ENCODE measurements around the gene MEGF11.

MEGF11 gene

GRCh38 chr15:66040211-66040892 lies 213.2 kb downstream of the MEGF11 start:
- TF ChIP-seq FOXP2 (optimal IDR thresholded peaks at IDR 0.05; ENCODE audit: control extremely low read depth, extremely low read length, insufficient read depth), result no peak
- TF ChIP-seq POLR2AphosphoS5 (IDR thresholded peaks at IDR 0.05; ENCODE audit: borderline replicate concordance, low read depth, low read length), result no peak
- no peak for TF ChIP-seq EZH2 (IDR thresholded peaks at IDR 0.05)
- Histone ChIP-seq H3K9me3 (ENCODE audit: low read depth, low read length) (no peaks in the 10 kb centered on the region), H3K9ac (ENCODE audit: insufficient read length) (no peak overlapping the region), H3K36me3 (ENCODE audit: insufficient read depth, low read length) (no peaks in the 10 kb centered on the region), H3K27ac (no peak overlapping the region), H3K4me3 (no peak overlapping the region)
- DNase-seq (ENCODE audit: low read depth, low spot score), result no peak

GRCh38 chr15:66039117-66039871 lies 214.3 kb downstream of the MEGF11 start:
- no peak for DNase-seq (ENCODE audit: low read depth, low spot score)
- Histone ChIP-seq H3K27ac (no peak overlapping the region), H3K9ac (ENCODE audit: insufficient read length) (no peak overlapping the region), H3K9me3 (ENCODE audit: low read depth, low read length) (no peaks in the 10 kb centered on the region), H3K36me3 (ENCODE audit: insufficient read depth, low read length) (no peaks in the 10 kb centered on the region), H3K4me3 (no peak overlapping the region)
- TF ChIP-seq POLR2AphosphoS5 (IDR thresholded peaks at IDR 0.05; ENCODE audit: borderline replicate concordance, low read depth, low read length) (no peak), EZH2 (IDR thresholded peaks at IDR 0.05) (no peak)

GRCh38 chr15:66038387-66039116 lies 215.0 kb downstream of the MEGF11 start:
- no peaks in the 10 kb centered on the region for H3K9me3 ChIP-seq (ENCODE audit: low read depth, low read length)
- DNase-seq (ENCODE audit: low read depth, low spot score), result no peak
- no peak for TF ChIP-seq POLR2AphosphoS5 (IDR thresholded peaks at IDR 0.05; ENCODE audit: borderline replicate concordance, low read depth, low read length)
- no peak overlapping the region for H3K9ac ChIP-seq (ENCODE audit: insufficient read length)
- no peaks in the 10 kb centered on the region for H3K36me3 ChIP-seq (ENCODE audit: insufficient read depth, low read length)
- no peak overlapping the region for H3K27ac ChIP-seq
- no peak overlapping the region for H3K4me3 ChIP-seq

GRCh38 chr15:66036859-66037258 lies 216.7 kb downstream of the MEGF11 start:
- Histone ChIP-seq H3K27ac (no peak overlapping the region), H3K9ac (ENCODE audit: insufficient read length) (no peak overlapping the region), H3K4me3 (no peak overlapping the region), H3K9me3 (ENCODE audit: low read depth, low read length) (no peaks in the 10 kb centered on the region), H3K36me3 (ENCODE audit: insufficient read depth, low read length) (no peaks in the 10 kb centered on the region)
- DNase-seq (ENCODE audit: low read depth, low spot score), result no peak
- TF ChIP-seq POLR2AphosphoS5 (IDR thresholded peaks at IDR 0.05; ENCODE audit: borderline replicate concordance, low read depth, low read length), result no peak

GRCh38 chr15:66035901-66036300 lies 217.6 kb downstream of the MEGF11 start:
- no peaks in the 10 kb centered on the region for H3K9me3 ChIP-seq (ENCODE audit: low read depth, low read length)

GRCh38 chr15:66033143-66033542 lies 220.4 kb downstream of the MEGF11 start:
- no peak for DNase-seq (ENCODE audit: low read depth, low spot score)
- Histone ChIP-seq H3K27ac (no peak overlapping the region), H3K36me3 (ENCODE audit: insufficient read depth, low read length) (no peaks in the 10 kb centered on the region), H3K9ac (ENCODE audit: insufficient read length) (no peak overlapping the region), H3K4me3 (no peak overlapping the region), H3K9me3 (ENCODE audit: low read depth, low read length) (no peaks in the 10 kb centered on the region)
- TF ChIP-seq POLR2AphosphoS5 (IDR thresholded peaks at IDR 0.05; ENCODE audit: borderline replicate concordance, low read depth, low read length) (no peak), FOXP2 (optimal IDR thresholded peaks at IDR 0.05; ENCODE audit: control extremely low read depth, extremely low read length, insufficient read depth) (no peak), EZH2 (IDR thresholded peaks at IDR 0.05) (no peak)

More at GRCh38 chr15:66035901-66036300, 217.6 kb downstream of the MEGF11 start:
- no peaks in the 10 kb centered on the region for H3K36me3 ChIP-seq (ENCODE audit: insufficient read depth, low read length)
- TF ChIP-seq POLR2AphosphoS5 (IDR thresholded peaks at IDR 0.05; ENCODE audit: borderline replicate concordance, low read depth, low read length) (no peak), EZH2 (IDR thresholded peaks at IDR 0.05) (no peak), FOXP2 (optimal IDR thresholded peaks at IDR 0.05; ENCODE audit: control extremely low read depth, extremely low read length, insufficient read depth) (no peak)
- H3K27ac ChIP-seq, result no peak overlapping the region
- H3K9ac ChIP-seq (ENCODE audit: insufficient read length), result no peak overlapping the region
- no peak overlapping the region for H3K4me3 ChIP-seq
- DNase-seq (ENCODE audit: low read depth, low spot score), result no peak

- no peaks in the 10 kb centered on the region for H3K9me3 ChIP-seq (ENCODE audit: low read depth, low read length)
- no peak for DNase-seq (ENCODE audit: low read depth, low spot score)
- H3K4me3 ChIP-seq, result no peak overlapping the region
- H3K36me3 ChIP-seq (ENCODE audit: insufficient read depth, low read length), result no peaks in the 10 kb centered on the region
- H3K9ac ChIP-seq (ENCODE audit: insufficient read length), result no peak overlapping the region
- no peak overlapping the region for H3K27ac ChIP-seq
- TF ChIP-seq POLR2AphosphoS5 (IDR thresholded peaks at IDR 0.05; ENCODE audit: borderline replicate concordance, low read depth, low read length), result no peak
- no peak for TF ChIP-seq FOXP2 (optimal IDR thresholded peaks at IDR 0.05; ENCODE audit: control extremely low read depth, extremely low read length, insufficient read depth)
- TF ChIP-seq EZH2 (IDR thresholded peaks at IDR 0.05), result no peak
These were observed 221.5 kb downstream of the MEGF11 start for GRCh38 chr15:66032006-66032405.

GRCh38 chr15:66030650-66031049 lies 222.9 kb downstream of the MEGF11 start:
- TF ChIP-seq EZH2 (IDR thresholded peaks at IDR 0.05) (no peak), POLR2AphosphoS5 (IDR thresholded peaks at IDR 0.05; ENCODE audit: borderline replicate concordance, low read depth, low read length) (no peak), FOXP2 (optimal IDR thresholded peaks at IDR 0.05; ENCODE audit: control extremely low read depth, extremely low read length, insufficient read depth) (no peak)
- no peak for DNase-seq (ENCODE audit: low read depth, low spot score)
- H3K9ac ChIP-seq (ENCODE audit: insufficient read length), result no peak overlapping the region
- no peak overlapping the region for H3K27ac ChIP-seq
- H3K4me3 ChIP-seq, result no peak overlapping the region
- no peaks in the 10 kb centered on the region for H3K36me3 ChIP-seq (ENCODE audit: insufficient read depth, low read length)
- H3K9me3 ChIP-seq (ENCODE audit: low read depth, low read length), result no peaks in the 10 kb centered on the region
